T follicular helper cell (primary cell): ENCODE measurements around the gene GAPDH.
A peak's percentile ranks its signal among the peaks of the same experiment; 100 is the strongest.

Experiments used
- DNase-seq: peaks from one replicate; pipeline ENCODE4 v3.0.0-alpha.2; 2020; ENCODE audit warnings: low read depth

The GAPDH gene

GRCh38 chr12:6529291-6529737, 5.0 kb upstream of the GAPDH start:
- DNase-seq: no peak

GRCh38 chr12:6530576-6531260, 3.6 kb upstream of the GAPDH start:
- no peak for DNase-seq

DNA sequence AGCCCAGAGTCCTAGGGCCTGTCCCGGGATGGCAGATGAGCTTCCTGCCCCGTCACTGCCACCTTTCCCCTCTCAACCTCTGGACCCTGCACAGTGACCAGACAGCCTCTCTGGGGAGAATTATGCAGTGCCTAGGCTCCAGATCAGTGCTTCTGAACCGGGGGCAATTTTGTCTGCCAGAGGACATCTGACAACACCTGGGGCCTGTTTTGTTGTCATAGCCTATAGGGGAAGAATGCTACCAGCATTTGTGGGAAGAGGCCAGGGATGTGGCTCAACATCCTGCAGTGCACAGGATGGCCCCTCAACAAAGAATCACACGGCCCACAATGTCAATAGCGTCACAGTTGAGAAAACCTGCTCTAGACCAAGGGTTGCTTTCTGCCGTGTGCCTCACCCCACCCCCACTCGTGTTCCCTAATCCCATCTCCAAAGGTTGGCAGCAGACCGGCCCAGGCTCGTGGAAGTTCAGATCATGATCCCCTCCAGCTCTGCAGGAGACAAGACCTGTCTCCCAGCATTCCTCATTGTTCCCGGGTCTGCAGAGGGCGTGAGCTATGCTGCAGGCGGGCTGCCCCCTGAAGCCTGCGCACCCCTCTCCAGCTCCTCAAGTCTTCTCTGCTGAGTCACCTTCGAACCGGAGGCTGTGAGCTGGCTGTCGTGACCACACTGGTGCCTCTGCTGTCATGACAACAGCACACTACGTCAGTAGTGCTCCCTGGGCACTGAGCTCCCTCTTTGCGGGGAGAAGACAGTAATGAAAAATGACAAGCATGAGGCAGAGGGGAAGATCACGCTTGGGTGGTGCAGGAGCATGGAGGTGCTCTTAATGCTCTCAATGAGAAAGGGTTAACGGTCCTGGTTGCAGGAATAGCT, 2.0 kb upstream of the GAPDH start:
- peak; percentile 84 for DNase-seq

- DNase-seq: no peak
Observed at GRCh38 chr12:6532927-6533652, 1.2 kb upstream of the GAPDH start.

DNA sequence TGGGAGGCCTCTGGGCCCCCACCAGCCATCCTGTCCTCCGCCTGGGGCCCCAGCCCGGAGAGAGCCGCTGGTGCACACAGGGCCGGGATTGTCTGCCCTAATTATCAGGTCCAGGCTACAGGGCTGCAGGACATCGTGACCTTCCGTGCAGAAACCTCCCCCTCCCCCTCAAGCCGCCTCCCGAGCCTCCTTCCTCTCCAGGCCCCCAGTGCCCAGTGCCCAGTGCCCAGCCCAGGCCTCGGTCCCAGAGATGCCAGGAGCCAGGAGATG, 729 bp upstream of the GAPDH start:
- DNase-seq: no peak

- DNase-seq: no peak
Observed at GRCh38 chr12:6534695-6534944, 303 bp downstream of the GAPDH start.

- peak; percentile 63 for DNase-seq
Observed at GRCh38 chr12:6534945-6535696, 804 bp downstream of the GAPDH start.

DNA sequence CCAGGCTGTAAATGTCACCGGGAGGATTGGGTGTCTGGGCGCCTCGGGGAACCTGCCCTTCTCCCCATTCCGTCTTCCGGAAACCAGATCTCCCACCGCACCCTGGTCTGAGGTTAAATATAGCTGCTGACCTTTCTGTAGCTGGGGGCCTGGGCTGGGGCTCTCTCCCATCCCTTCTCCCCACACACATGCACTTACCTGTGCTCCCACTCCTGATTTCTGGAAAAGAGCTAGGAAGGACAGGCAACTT, 1.3 kb downstream of the GAPDH start:
- no peak for DNase-seq

- DNase-seq: no peak
Observed at GRCh38 chr12:6535960-6536847, 1.9 kb downstream of the GAPDH start.

GRCh38 chr12:6536894-6537579, 2.7 kb downstream of the GAPDH start:
- DNase-seq: no peak

DNA sequence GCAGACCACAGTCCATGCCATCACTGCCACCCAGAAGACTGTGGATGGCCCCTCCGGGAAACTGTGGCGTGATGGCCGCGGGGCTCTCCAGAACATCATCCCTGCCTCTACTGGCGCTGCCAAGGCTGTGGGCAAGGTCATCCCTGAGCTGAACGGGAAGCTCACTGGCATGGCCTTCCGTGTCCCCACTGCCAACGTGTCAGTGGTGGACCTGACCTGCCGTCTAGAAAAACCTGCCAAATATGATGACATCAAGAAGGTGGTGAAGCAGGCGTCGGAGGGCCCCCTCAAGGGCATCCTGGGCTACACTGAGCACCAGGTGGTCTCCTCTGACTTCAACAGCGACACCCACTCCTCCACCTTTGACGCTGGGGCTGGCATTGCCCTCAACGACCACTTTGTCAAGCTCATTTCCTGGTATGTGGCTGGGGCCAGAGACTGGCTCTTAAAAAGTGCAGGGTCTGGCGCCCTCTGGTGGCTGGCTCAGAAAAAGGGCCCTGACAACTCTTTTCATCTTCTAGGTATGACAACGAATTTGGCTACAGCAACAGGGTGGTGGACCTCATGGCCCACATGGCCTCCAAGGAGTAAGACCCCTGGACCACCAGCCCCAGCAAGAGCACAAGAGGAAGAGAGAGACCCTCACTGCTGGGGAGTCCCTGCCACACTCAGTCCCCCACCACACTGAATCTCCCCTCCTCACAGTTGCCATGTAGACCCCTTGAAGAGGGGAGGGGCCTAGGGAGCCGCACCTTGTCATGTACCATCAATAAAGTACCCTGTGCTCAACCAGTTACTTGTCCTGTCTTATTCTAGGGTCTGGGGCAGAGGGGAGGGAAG, 3.5 kb downstream of the GAPDH start:
- DNase-seq: peak; percentile 76

- DNase-seq: no peak
Observed at GRCh38 chr12:6538420-6539313, 4.3 kb downstream of the GAPDH start.

DNA sequence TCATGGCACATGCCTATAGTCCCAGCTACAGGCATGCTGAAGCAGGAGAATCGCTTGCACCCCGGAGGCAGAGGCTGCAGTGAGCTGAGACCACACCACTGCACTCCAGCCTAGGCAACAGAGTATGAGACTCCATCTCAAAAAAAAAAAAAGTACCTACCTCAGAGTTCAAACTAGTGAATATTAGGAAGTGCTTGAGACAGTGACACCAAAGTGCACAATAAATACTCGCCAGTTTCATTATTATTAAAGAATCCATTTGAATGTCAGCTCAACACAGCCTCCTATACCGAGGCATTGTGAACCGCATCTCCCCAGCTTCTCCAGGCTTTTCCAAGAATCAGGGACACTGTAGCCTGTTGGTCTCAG, 5.0 kb downstream of the GAPDH start:
- DNase-seq: no peak

GRCh38 chr12:6539707-6540134, 5.4 kb downstream of the GAPDH start:
- DNase-seq: no peak

DNA sequence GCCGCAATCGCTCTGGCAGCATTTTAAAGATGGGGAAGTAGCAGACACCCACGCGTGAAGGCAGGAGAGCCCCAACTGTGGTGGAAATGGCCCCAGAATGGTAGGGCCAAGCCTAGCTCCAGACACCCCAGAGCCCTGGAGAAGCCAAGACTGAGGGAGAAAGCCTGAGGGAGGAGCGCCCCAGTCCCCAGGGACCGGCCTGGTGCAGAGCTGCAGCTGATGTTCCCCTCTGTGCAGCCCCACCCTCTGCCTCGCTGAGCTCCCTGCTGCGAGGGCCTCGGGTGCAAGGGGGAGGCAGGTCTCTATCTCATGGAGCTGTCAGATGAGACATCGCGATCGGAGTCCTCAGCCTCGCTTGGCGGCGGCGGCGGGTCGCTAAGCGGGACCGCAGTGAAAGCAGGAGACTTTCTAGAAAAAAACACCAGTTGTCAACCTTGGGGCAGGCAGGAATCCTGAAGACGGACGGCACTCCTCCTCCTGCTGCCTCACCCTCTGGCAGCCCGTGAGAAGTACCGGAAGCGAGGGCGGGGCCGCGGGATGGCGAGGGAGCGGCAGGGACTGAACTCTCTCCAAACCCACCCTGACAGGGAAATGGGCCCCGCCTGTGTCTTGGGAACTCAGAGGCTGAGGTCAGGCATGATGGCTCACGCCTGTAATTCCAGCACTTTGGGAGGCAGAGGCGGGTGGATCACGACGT, 6.0 kb downstream of the GAPDH start:
- DNase-seq: no peak

- no peak for DNase-seq
Observed at GRCh38 chr12:6541371-6542165, 7.3 kb downstream of the GAPDH start.

DNA sequence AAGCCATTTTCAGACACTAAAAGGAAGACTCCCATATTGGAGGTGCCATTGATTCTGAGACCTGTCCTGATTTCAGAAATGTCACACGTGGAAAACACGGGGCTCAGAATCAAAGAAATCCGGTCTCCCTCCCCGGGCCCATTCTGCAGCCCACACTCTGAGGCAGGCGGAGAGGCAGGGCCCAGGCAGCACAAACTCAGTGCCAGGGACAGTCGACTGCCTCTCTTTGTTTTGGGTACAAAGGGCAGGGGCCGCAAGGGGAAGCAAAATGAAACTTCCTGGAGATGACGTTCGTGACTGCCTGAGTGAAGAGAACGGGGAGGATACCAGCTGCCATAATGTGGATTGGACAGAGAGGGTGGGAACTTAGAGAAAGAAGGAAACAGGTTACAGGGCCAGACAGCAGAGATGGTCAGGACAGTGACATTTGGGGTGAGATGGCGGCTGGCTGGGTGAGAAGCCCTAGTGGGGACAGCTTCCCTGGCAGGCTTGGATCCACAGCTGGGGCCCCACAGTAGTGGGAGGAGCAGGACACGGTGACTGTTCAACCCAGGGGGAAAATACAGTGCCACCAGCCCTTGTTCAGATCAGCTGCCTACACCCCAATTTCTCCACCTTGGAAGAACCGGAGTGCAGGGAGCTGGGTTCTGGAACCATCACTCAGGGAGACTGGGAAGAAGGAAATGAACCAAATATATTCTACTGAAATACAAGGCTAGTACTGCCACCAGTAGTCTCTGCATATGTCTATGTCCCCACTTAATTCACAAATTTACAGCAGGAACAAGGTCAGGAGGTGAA, 8.1 kb downstream of the GAPDH start:
- no peak for DNase-seq
